GM12878 (cell line): Measurements from ENCODE around the gene DNAJC13. TPM values are rescaled to one million over a fixed set of nuclear protein-coding genes. Genes with fewer than 3 reads are reported as not detected.

Experiments
- ATAC-seq: fragments of 200-7000 bp; cut with Tn5 transposase; 3 replicates; pipeline ENCODE4 v1.9.1; 2020; ENCODE audit warnings: mild to moderate bottlenecking, moderate library complexity
- BruUV-seq: library from RNA; stranded (reverse); fragments of 400-500 nt; replicated peaks from 2 replicates; lab custom pipeline; 2021; lab: Mats Ljungman, UMichigan
- CTCF ChIA-PET: fragments of 300-600 bp; sonication (Branson Sonifier 250); formaldehyde crosslinking; extraction: SDS; loops from one replicate; lab custom pipeline; 2021; ENCODE audit warnings: inconsistent platforms; lab: Yijun Ruan, JAX
- POLR2A ChIA-PET: fragments of 350-600 bp; formaldehyde crosslinking; extraction: SDS; loops from one replicate; lab custom pipeline; 2021; ENCODE audit warnings: inconsistent platforms; lab: Charles Lee
- RAD21 ChIA-PET: fragments of 300-600 bp; sonication (Branson Sonifier 250); formaldehyde crosslinking; loops from one replicate; lab custom pipeline; 2023; ENCODE audit warnings: antibody characterized with exemption; ENCODE audit not compliant: unreplicated experiment; lab: Charles Lee
- SMC1A ChIA-PET: fragments of 300-600 bp; sonication (Branson Sonifier 250); formaldehyde crosslinking; loops from one replicate; lab custom pipeline; 2023; ENCODE audit not compliant: unreplicated experiment, uncharacterized antibody; lab: Charles Lee
- DNase-seq: peaks from one replicate; pipeline ENCODE4 v3.0.0-alpha.2; 2011; ENCODE audit warnings: low read depth, low spot score
- FAIRE-seq: peaks from 3 replicates; lab custom pipeline; 2011; peaks lifted over from hg19 to GRCh38; lab: Jason Lieb, UNC
- H2AFZ ChIP-seq: 2 replicates; pipeline ENCODE4 v1.6.0; 2011; ENCODE audit warnings: low read depth, low read length, control low read depth; ENCODE audit not compliant: control insufficient read depth
- H3K27ac ChIP-seq: 2 replicates; pipeline ENCODE4 v1.5.1; 2011; ENCODE audit warnings: control low read depth; ENCODE audit not compliant: control insufficient read depth, insufficient read depth
- H3K27me3 ChIP-seq, 2 experiments: replicated peaks in 1 of 2; 2 replicates each; pipeline versions ENCODE4 v1.6.0 to v1.6.1; 2011; ENCODE audit warnings: low read length in 1 of 2; ENCODE audit not compliant: control insufficient read depth in 2 of 2, insufficient read depth in 2 of 2
- H3K36me3 ChIP-seq, 2 experiments: 2 replicates each; pipeline ENCODE4 v1.5.1; 2011; ENCODE audit warnings: low read length in 1 of 2; ENCODE audit not compliant: control insufficient read depth in 2 of 2, insufficient read depth in 2 of 2
- H3K4me1 ChIP-seq: 2 replicates; pipeline ENCODE4 v1.6.1; 2011; ENCODE audit warnings: mild to moderate bottlenecking, low read length, moderate library complexity, mixed read lengths; ENCODE audit not compliant: control insufficient read depth, insufficient read depth
- H3K4me2 ChIP-seq: 2 replicates; pipeline ENCODE4 v1.6.0; 2011; ENCODE audit warnings: control low read depth; ENCODE audit not compliant: control insufficient read depth, insufficient read depth
- H3K4me3 ChIP-seq: fragments of 200-600 bp; sonication (generic); 2 replicates; pipeline ENCODE4 v1.5.1; 2016
- H3K79me2 ChIP-seq: 2 replicates; pipeline ENCODE4 v1.6.0; 2011; ENCODE audit warnings: low read length; ENCODE audit not compliant: control insufficient read depth, insufficient read depth
- H3K9ac ChIP-seq: 2 replicates; pipeline ENCODE4 v1.8.0; 2011; ENCODE audit warnings: low read length, control low read depth, mixed read lengths; ENCODE audit not compliant: control insufficient read depth, insufficient read depth
- H3K9me3 ChIP-seq: replicated peaks from 3 replicates; pipeline ENCODE4 v1.5.1; 2011; ENCODE audit warnings: mild to moderate bottlenecking, low read length; ENCODE audit not compliant: control insufficient read depth, insufficient read depth
- H4K20me1 ChIP-seq: 2 replicates; pipeline ENCODE4 v1.6.0; 2011; ENCODE audit not compliant: control insufficient read depth, insufficient read depth
- ATF7 ChIP-seq: fragments of 450-650 bp; IDR thresholded peaks from 2 replicates; pipeline ENCODE4 v1.6.1; 2016; ENCODE audit warnings: low read depth, mild to moderate bottlenecking
- ESRRA ChIP-seq: IDR thresholded peaks from 2 replicates; pipeline ENCODE4 v1.6.1; 2012; ENCODE audit warnings: mild to moderate bottlenecking, low read length, improper control_type of control experiment
- FOXM1 ChIP-seq: IDR thresholded peaks from 2 replicates; pipeline ENCODE4 v1.6.1; 2012; ENCODE audit warnings: low read depth, mild to moderate bottlenecking, inconsistent platforms, low read length, moderate library complexity
- KDM1A ChIP-seq: fragments of 200-600 bp; sonication (generic); IDR thresholded peaks from 2 replicates; pipeline ENCODE4 v1.6.1; 2016; ENCODE audit warnings: borderline replicate concordance
- MEF2A ChIP-seq: IDR thresholded peaks from 2 replicates; pipeline ENCODE4 v1.6.1; 2011; ENCODE audit warnings: low read depth, mild to moderate bottlenecking, low read length, moderate library complexity; ENCODE audit not compliant: insufficient read depth
- PBX3 ChIP-seq: IDR thresholded peaks from 2 replicates; pipeline ENCODE4 v1.6.1; 2011; ENCODE audit warnings: mild to moderate bottlenecking, low read depth, low read length, moderate library complexity; ENCODE audit not compliant: insufficient replicate concordance
- ZBTB11 ChIP-seq: fragments of 450-650 bp; formaldehyde crosslinking; IDR thresholded peaks from 2 replicates; pipeline ENCODE4 v1.5.0; 2022; ENCODE audit warnings: mild to moderate bottlenecking, missing genetic modification characterization
- ZBTB40 ChIP-seq: fragments of 450-650 bp; IDR thresholded peaks from 2 replicates; pipeline ENCODE4 v1.6.1; 2016; ENCODE audit warnings: mild to moderate bottlenecking, moderate library complexity, borderline replicate concordance
- ZNF217 ChIP-seq: fragments of 450-650 bp; IDR thresholded peaks from 2 replicates; pipeline ENCODE4 v1.6.1; 2017; ENCODE audit warnings: antibody characterized with exemption, mild to moderate bottlenecking
- ZNF384 ChIP-seq: IDR thresholded peaks from 2 replicates; pipeline ENCODE4 v1.6.1; 2012; ENCODE audit warnings: low read depth, mild to moderate bottlenecking, low read length, improper control_type of control experiment, borderline replicate concordance
- ZZZ3 ChIP-seq: IDR thresholded peaks from 2 replicates; pipeline ENCODE4 v1.6.1; 2011; ENCODE audit warnings: low read depth; ENCODE audit not compliant: control insufficient read depth, insufficient read length
- WGBS: methylation state at CpG from one replicate; pipeline ENCODE4 v1.1.6; 2016; ENCODE audit warnings: low lambda C conversion rate; ENCODE audit not compliant: insufficient replicate concordance, insufficient coverage; ENCODE audit errors: missing lambda C conversion rate; 5-methylcytosine and 5-hydroxymethylcytosine counted together
- in situ Hi-C: fragments of 300-500 bp; cut with MboI; formaldehyde crosslinking; loops from 9 replicates; pipeline ENCODE4 v1.14.3; 2018; ENCODE audit warnings: mixed read lengths
- intact Hi-C: fragments of 100-400 bp; cut with micrococcal nuclease; formaldehyde crosslinking; loops from one replicate; pipeline ENCODE4 v1.14.2; 2022; ENCODE audit not compliant: unreplicated experiment
- polyA plus RNA-seq, 11 experiments: library from polyadenylated mRNA; depleted of rRNA in 4 of 11; unstranded in 6 of 11; stranded (reverse) in 5 of 11; fragments of >200 nt; fragmentation: Nextera tagmentation in 4 of 11; fragmentation: Illumina TruSeq in 1 of 11; extraction: Ambion mirVana in 4 of 11; extraction: Trizol in 1 of 11; gene quantifications; 1 replicate in 1 of 11; 2 replicates in 10 of 11; pipeline versions ENCODE4 v1.2.1 to v1.2.3, GENCODE V29; 2011 to 2016; ENCODE audit warnings: inconsistent platforms in 2 of 11, missing spikeins in 2 of 11, low read depth in 1 of 11
- total RNA-seq, 4 experiments: library from RNA; depleted of rRNA in 3 of 4; stranded (reverse); fragments of >200 nt in 3 of 4; fragmentation: Illumina TruSeq in 1 of 4; extraction: Trizol in 1 of 4; gene quantifications; 2 replicates each; pipeline versions ENCODE4 v1.2.1 to v1.2.3, GENCODE V29; 2013 to 2021
- TF ChIP-seq, protein P1 (sequence below): fragments of 450-650 bp; IDR thresholded peaks from 2 replicates; pipeline ENCODE4 v1.6.1; 2017; ENCODE audit warnings: antibody characterized with exemption, mild to moderate bottlenecking, moderate library complexity

Gene DNAJC13
- total and polyA plus RNA-seq, 10 of the 15 experiments (the other 5 are each of a cell fraction or from before 2014, with no cell fraction given), result 8.3 to 33.9 (median 17.0) TPM

DNA sequence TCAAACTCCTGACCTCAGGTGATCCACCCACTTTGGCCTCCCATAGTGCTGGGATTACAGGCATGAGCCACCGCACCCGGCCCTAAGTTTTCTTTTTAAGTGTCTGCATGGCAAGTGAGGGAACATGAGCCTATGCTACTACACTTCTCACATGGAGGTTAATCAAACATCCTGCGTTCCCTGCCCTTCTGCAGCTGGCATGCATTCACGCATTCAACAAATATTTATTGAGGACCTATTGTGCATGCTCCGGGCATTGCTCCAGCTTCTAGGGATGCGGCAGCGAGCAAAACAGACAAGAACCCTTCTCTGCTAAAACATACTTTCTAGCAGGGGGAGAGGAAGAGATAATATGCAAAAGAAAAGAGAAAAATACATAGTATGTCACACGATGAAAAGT, 137.1 kb downstream of the DNAJC13 start:
- intact Hi-C loops (no loop called here), in situ Hi-C loops (no loop called here)
- no peak overlapping the region for H2AFZ ChIP-seq
- ChIA-PET POLR2A (no interaction called here), SMC1A (no interaction called here), CTCF (no interaction called here), RAD21 (no interaction called here)
- no peak overlapping the region for H3K9ac ChIP-seq
- H3K27ac ChIP-seq, result no peak overlapping the region
- H4K20me1 ChIP-seq, result no peaks in the 10 kb centered on the region
- H3K79me2 ChIP-seq, result no peaks in the 10 kb centered on the region
- DNase-seq (no peak), ATAC-seq (no peak), FAIRE-seq (no peak)
- no peaks in the 10 kb centered on the region for H3K27me3 ChIP-seq
- H3K36me3 ChIP-seq, result no peaks in the 10 kb centered on the region
- H3K4me1 ChIP-seq, result peaks cover 15% of the 10 kb centered on the region
- BruUV-seq, result no TSS peak
- H3K9me3 ChIP-seq, result no peaks in the 10 kb centered on the region
- 94% methylated on average over 8 of the region's 8 CpGs for WGBS
- no peak overlapping the region for H3K4me3 ChIP-seq
- H3K4me2 ChIP-seq, result no peak overlapping the region
- TF ChIP-seq ZBTB40, result no peak
- TF ChIP-seq MEF2A, result no peak
- TF ChIP-seq KDM1A, result no peak
- no peak for TF ChIP-seq PBX3
- TF ChIP-seq FOXM1, result no peak
- no peak for TF ChIP-seq ESRRA
- TF ChIP-seq ATF7, result no peak
- no peak for TF ChIP-seq ZZZ3
- no peak for TF ChIP-seq ZNF217
- TF ChIP-seq, protein P1, sequence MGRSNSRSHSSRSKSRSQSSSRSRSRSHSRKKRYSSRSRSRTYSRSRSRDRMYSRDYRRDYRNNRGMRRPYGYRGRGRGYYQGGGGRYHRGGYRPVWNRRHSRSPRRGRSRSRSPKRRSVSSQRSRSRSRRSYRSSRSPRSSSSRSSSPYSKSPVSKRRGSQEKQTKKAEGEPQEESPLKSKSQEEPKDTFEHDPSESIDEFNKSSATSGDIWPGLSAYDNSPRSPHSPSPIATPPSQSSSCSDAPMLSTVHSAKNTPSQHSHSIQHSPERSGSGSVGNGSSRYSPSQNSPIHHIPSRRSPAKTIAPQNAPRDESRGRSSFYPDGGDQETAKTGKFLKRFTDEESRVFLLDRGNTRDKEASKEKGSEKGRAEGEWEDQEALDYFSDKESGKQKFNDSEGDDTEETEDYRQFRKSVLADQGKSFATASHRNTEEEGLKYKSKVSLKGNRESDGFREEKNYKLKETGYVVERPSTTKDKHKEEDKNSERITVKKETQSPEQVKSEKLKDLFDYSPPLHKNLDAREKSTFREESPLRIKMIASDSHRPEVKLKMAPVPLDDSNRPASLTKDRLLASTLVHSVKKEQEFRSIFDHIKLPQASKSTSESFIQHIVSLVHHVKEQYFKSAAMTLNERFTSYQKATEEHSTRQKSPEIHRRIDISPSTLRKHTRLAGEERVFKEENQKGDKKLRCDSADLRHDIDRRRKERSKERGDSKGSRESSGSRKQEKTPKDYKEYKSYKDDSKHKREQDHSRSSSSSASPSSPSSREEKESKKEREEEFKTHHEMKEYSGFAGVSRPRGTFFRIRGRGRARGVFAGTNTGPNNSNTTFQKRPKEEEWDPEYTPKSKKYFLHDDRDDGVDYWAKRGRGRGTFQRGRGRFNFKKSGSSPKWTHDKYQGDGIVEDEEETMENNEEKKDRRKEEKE, result no peak
- no peak for TF ChIP-seq ZNF384
- no peak for TF ChIP-seq ZBTB11 (CRISPR knock-in tag)
